ENCODE results near the gene DARS1.
A peak's percentile ranks its signal among the peaks of the same experiment; 100 is the strongest.

DARS1 gene

DNA sequence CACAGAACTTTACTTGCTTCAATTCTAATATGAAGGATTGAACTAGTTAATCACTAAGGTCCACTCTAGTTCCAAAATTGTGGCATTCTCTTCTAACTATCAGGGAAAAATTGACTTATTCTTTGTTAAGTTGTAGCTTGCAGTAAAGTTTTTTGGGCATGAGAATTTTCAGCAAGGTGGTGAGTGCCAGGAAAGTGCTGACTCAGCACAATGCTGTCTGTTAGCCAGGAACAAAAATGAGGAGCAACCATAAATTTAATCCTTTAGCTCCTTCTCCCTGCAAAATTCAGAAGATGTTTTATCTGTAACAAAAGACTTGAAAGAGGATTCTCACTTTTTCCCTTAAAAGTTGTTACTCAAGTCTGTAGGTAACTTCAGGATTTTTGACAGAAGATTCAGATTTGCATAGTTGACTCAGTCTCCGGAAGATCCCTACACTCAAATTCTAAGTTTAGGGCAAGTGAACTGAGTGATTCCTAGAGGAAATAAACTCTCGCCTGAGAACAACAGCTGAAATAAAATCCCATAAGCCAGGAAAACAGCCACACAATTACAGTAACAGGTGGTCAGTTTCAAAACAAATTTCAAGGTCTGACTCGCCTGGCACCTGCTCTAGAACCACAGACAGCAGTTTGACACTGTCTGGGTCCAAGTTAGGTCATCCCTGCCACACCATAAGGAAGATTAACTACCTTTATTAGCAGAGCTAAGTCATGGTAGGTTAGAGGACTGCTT is 20.2 kb upstream of the DARS1 start:
- TF ChIP-seq CTCF (IDR thresholded peaks at IDR 0.05; ENCODE audit: low read length) = no peak
- no peak for TF ChIP-seq EZH2 (IDR thresholded peaks at IDR 0.05; ENCODE audit: borderline replicate concordance, low read length)
- no peak overlapping the region for H3K4me3 ChIP-seq (ENCODE audit: low read depth, low read length, poor library complexity, severe bottlenecking)
- H3K4me1 ChIP-seq (ENCODE audit: insufficient read depth, low read length, severe bottlenecking) = peaks cover 51% of the 10 kb centered on the region
- H3K9ac ChIP-seq (ENCODE audit: low read length) = no peak overlapping the region
- H3K79me2 ChIP-seq (ENCODE audit: insufficient read depth, low read length) = no peaks in the 10 kb centered on the region
- H3K27ac ChIP-seq (ENCODE audit: low read depth, low read length, poor library complexity, severe bottlenecking) = peak overlapping the region; percentile 82
- H3F3A ChIP-seq (ENCODE audit: insufficient read depth, low read length) = peaks cover 6% of the 10 kb centered on the region; the same call in 1 of the 2 replicates
- no peaks in the 10 kb centered on the region for H3K27me3 ChIP-seq (ENCODE audit: insufficient read depth, low read length)
- no peak overlapping the region for H2AFZ ChIP-seq (ENCODE audit: low read length)
- no peaks in the 10 kb centered on the region for H3K36me3 ChIP-seq (ENCODE audit: insufficient read depth, low read length)
- no peaks in the 10 kb centered on the region for H3K9me2 ChIP-seq (ENCODE audit: low read depth, low read length)
- H3K9me3 ChIP-seq (ENCODE audit: low read length) = no peaks in the 10 kb centered on the region
- peak overlapping the region; percentile 45 for H3K4me2 ChIP-seq (ENCODE audit: low read length)
- no peaks in the 10 kb centered on the region for H4K20me1 ChIP-seq (ENCODE audit: insufficient read depth, low read length)

DNA sequence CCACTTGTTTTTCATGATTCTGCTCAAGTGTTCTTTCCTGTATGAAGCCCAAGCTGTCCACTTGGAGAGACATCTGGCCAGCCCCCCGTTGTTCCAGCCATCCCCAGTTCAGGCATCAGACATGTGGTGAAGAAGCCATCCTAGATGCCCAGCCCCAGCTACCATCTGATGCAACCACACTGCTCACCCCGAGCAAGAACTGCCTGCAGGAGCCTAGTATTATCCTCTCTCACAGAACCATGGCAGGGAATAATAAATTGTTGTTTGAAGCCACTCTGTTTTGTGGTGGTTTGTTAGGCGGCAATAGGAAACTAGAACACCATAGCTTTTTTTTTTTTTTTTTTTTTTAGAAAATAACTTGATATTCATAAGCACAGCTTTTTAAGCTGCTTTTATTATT is 19.5 kb upstream of the DARS1 start:
- H2AFZ ChIP-seq (ENCODE audit: low read length) = no peak overlapping the region
- H4K20me1 ChIP-seq (ENCODE audit: insufficient read depth, low read length) = no peaks in the 10 kb centered on the region
- peaks cover 57% of the 10 kb centered on the region for H3K4me1 ChIP-seq (ENCODE audit: insufficient read depth, low read length, severe bottlenecking)
- H3K4me2 ChIP-seq (ENCODE audit: low read length) = no peak overlapping the region
- no peaks in the 10 kb centered on the region for H3K79me2 ChIP-seq (ENCODE audit: insufficient read depth, low read length)
- H3K9me3 ChIP-seq (ENCODE audit: low read length) = no peaks in the 10 kb centered on the region
- TF ChIP-seq EZH2 (IDR thresholded peaks at IDR 0.05; ENCODE audit: borderline replicate concordance, low read length) (no peak), CTCF (IDR thresholded peaks at IDR 0.05; ENCODE audit: low read length) (no peak)
- H3K9me2 ChIP-seq (ENCODE audit: low read depth, low read length) = no peaks in the 10 kb centered on the region
- H3K27me3 ChIP-seq (ENCODE audit: insufficient read depth, low read length) = no peaks in the 10 kb centered on the region
- H3F3A ChIP-seq (ENCODE audit: insufficient read depth, low read length) = peaks cover 6% of the 10 kb centered on the region; the same call in 1 of the 2 replicates
- no peak overlapping the region for H3K9ac ChIP-seq (ENCODE audit: low read length)
- peak overlapping the region; percentile 82 for H3K27ac ChIP-seq (ENCODE audit: low read depth, low read length, poor library complexity, severe bottlenecking)
- H3K4me3 ChIP-seq (ENCODE audit: low read depth, low read length, poor library complexity, severe bottlenecking) = no peak overlapping the region
- no peaks in the 10 kb centered on the region for H3K36me3 ChIP-seq (ENCODE audit: insufficient read depth, low read length)

DNA sequence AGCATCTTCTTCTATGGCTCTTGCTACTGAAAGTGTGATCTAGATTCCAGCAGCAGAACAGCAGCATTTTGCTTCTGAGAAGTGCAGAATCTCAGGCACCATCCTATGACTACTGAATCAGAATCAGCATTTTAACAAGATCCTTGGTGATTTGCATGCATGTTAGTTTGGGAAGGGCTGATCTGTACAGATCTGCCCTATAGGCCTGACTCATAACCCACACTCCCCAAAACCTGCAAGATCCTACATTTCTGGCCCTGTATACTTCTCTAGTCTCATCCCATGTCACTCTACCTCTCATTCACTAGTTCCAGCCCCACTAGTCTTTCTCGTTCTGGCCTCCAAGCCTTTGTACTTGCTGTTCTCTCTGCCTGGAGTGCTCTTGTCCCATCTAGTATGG is 15.7 kb upstream of the DARS1 start:
- H4K20me1 ChIP-seq (ENCODE audit: insufficient read depth, low read length) = no peaks in the 10 kb centered on the region
- H3K4me1 ChIP-seq (ENCODE audit: insufficient read depth, low read length, severe bottlenecking) = peaks cover 63% of the 10 kb centered on the region
- peaks cover 6% of the 10 kb centered on the region; the same call in 1 of the 2 replicates for H3F3A ChIP-seq (ENCODE audit: insufficient read depth, low read length)
- H3K4me3 ChIP-seq (ENCODE audit: low read depth, low read length, poor library complexity, severe bottlenecking) = no peak overlapping the region
- no peak overlapping the region for H2AFZ ChIP-seq (ENCODE audit: low read length)
- H3K36me3 ChIP-seq (ENCODE audit: insufficient read depth, low read length) = peaks cover 2% of the 10 kb centered on the region; the same call in 1 of the 2 replicates
- peak overlapping the region; percentile 34; the same call in 1 of the 2 replicates for H3K9ac ChIP-seq (ENCODE audit: low read length)
- H3K4me2 ChIP-seq (ENCODE audit: low read length) = peak overlapping the region; percentile 33; the same call in 1 of the 2 replicates
- no peaks in the 10 kb centered on the region for H3K79me2 ChIP-seq (ENCODE audit: insufficient read depth, low read length)
- no peaks in the 10 kb centered on the region for H3K9me3 ChIP-seq (ENCODE audit: low read length)
- H3K9me2 ChIP-seq (ENCODE audit: low read depth, low read length) = no peaks in the 10 kb centered on the region
- H3K27ac ChIP-seq (ENCODE audit: low read depth, low read length, poor library complexity, severe bottlenecking) = peak overlapping the region; percentile 81
- no peaks in the 10 kb centered on the region for H3K27me3 ChIP-seq (ENCODE audit: insufficient read depth, low read length)
- TF ChIP-seq CTCF (IDR thresholded peaks at IDR 0.05; ENCODE audit: low read length) = no peak
- no peak for TF ChIP-seq EZH2 (IDR thresholded peaks at IDR 0.05; ENCODE audit: borderline replicate concordance, low read length)
